Measurements from ENCODE around the gene TSPYL2.

TSPYL2 gene

DNA sequence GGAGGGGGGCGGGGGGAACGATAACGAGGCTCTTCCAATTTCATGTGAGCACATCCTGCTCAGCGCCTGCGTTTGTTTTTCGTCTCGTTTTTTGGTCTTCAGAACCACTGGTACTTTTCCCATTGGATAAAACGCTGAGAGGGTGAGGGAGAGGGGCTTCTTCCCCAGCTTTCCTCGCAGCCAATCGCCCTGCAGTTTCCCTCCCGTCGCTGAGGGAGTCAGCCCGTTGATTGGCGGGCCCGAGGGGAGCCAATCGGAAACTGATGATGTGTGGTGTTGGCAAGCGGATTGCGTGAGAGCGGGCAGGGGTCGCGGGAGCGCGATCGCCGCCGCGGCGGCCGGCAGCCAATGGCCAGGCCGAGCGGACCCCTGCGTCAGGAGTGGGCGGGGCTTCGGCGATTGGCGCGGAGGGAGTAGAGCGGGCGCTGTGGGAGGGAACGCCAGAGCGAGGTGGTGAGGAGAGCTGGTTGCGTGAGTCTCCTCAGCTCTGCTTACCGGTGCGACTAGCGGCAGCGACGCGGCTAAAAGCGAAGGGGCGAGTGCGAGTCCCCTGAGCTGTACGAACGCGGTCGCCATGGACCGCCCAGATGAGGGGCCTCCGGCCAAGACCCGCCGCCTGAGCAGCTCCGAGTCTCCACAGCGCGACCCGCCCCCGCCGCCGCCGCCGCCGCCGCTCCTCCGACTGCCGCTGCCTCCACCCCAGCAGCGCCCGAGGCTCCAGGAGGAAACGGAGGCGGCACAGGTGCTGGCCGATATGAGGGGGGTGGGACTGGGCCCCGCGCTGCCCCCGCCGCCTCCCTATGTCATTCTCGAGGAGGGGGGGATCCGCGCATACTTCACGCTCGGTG is at the start of gene TSPYL2:
TSPYL2 (plus strand) TSS at position 443 of the 848 bp plus-strand sequence; CDS start at position 575, 132 bp downstream.
- peak; percentile 72 for DNase-seq (ENCODE audit: low spot score)

DNA sequence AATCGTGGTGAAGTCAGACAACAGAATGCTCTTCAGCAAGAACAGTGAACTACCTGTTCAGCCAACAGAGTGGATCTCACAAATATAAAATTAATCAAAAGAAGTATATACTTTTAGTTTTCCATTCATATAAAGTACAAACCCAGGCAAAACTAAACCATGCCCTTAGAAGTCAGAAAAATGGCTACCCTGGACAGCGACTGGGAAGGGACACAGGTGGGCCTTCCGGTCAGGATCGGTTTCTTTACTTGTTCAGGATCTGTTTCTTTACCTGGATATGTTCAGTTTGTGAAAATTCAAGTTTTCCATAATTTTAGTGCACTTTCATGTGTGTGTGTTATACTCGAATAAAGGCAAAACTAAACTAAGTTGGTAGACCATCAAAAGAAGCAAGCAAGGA is 46.0 kb upstream of the TSPYL2 start:
- DNase-seq (ENCODE audit: low spot score) = no peak

DNA sequence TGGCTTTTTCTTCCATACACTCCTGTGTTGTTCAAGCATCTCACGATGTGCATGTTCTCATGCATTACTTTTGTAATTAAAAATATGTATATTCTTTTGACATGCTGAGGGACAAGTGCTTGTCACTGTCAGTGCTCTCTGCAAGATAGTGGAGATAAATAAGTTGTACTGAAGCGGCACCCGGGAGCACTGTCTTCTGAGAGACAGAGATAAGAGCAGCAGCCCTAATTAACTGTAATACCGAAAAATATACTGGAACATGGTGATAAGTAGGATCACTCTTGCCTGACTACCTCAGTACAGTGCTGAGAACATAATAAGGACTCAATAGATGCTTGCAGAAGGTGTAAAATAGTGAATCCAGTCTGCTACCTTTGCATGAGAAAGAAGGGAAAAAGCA is 42.9 kb upstream of the TSPYL2 start:
- DNase-seq (ENCODE audit: low spot score) = peak; percentile 34

DNA sequence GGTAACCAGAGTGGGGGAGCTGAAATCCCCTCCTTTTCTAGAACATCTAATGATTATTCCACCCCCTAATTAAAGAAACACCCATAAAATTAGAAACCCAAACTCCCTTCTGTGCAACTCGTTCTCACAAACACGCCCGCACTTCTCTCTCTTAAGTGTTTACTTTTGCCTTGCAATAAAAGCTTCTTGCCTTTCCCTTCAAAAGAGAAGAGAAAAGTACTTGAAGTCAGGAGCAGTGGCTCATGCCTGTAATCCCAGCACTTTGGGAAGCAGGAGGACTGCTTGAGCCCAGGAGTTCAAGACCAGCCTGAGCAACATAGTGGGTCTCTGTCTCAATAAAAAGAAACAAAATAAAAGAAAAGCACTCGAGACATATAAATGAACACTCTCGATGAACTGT is 37.2 kb upstream of the TSPYL2 start:
- DNase-seq (ENCODE audit: low spot score) = no peak

DNA sequence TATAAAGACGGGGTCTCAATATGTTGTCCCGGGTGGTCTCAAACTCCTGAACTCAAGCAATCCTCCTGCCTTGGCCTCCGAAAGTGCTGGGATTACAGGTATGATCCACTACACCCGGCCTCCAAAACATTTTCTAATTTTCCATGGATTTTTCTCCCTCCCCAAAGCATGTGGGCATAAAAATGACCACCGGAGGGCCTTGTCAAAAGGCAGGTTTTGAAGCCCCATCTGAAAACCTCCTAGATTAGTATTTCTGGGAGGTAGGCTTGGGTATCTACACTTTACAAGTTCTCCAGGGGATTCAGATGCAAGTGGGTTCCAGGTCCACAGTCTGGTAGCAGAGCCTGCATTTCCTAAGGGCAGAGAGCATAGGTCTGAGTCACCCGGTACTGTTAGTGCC is 34.9 kb upstream of the TSPYL2 start:
- DNase-seq (ENCODE audit: low spot score) = no peak

DNA sequence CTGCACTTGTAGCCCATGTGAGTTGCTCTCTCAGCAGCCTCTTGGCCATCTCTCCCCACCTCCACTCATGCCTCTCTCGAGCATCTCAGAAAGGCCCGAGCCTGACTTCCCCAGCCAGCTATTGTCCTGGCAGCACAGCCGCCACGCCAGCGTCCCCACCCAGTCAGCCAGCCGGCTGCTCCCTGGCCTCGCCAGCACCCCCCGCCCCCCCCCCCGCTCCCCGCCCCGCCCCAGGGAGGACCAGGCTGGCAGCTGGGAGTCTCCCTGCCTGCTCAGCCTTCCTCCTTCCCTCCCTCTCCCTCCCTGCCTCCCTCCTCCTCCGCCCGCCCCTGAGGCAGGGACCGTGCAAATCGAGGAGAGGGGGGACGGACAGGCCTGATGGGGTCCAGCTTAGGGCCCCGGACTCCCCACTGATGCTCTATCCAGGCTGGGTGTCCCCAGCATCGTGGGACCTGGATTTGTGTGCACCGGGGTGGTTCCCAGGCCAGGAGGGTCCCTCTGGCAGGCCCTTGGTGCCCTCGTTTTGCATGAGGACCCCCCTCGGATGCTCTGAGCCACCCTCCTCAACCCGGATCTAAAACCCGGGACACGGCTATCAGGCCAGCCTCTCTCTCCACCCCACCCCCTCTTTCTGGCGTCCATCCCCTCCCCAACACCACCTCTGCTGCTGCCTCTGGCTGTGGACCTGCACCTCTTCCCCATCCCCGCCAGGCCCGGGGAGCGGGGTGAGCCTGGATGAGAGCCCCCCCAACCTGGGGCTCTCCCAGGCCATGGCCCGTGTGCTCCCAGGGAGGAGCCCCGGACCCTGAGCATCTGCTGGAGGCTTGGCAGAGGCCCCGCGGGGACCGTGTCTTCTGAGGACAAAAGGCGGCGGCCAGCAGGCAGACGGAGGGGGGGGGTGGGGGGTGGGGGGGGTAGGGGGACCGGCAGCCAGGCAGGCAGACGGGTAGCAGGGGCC is 33.7 kb upstream of the TSPYL2 start, which contains the start of gene GPR173:
GPR173 (plus strand) TSS at position 621 of the 958 bp plus-strand sequence. CDS start 27,833 bp downstream, outside the sequence.
- DNase-seq (ENCODE audit: low spot score) = no peak

DNA sequence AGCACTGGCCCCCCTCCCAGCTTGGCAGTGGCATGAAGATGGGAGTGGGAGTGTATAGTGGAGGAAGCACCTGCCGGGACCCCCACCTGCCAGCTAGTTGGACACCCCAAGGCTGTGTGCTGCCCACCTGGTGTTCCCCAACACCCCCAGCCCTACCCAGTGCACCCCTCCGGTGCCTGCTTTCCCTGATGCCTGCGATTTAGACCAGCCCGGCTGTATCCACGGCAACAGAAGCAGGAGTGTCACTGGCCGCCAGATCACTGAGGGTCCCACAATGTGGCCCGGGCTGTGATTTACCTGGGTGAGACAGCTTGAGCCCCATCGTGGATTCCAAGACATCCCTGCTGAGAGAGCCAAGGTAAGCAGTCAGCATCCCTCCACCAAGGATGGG is 33.0 kb upstream of the TSPYL2 start:
- DNase-seq (ENCODE audit: low spot score) = no peak

DNA sequence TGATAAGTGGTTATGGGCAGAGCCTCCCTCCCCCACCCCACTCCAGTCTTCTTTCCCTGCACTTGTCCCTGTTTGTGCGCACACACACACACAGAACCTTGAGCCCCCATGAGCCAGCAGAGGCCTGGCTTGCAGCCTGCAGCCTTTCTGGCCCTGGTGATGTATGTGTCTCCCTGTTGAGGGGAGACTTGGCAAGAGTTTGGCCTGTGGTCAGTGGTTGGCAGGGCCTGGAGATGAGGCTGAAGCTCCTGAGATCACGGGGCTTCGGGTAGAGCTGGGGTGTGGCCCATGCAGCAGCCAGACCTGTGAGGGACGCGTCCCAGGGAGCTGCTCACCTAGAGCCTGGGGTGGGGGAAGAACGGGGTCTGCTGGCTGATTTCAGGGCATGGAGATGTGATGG is 31.3 kb upstream of the TSPYL2 start:
- no peak for DNase-seq (ENCODE audit: low spot score)

DNA sequence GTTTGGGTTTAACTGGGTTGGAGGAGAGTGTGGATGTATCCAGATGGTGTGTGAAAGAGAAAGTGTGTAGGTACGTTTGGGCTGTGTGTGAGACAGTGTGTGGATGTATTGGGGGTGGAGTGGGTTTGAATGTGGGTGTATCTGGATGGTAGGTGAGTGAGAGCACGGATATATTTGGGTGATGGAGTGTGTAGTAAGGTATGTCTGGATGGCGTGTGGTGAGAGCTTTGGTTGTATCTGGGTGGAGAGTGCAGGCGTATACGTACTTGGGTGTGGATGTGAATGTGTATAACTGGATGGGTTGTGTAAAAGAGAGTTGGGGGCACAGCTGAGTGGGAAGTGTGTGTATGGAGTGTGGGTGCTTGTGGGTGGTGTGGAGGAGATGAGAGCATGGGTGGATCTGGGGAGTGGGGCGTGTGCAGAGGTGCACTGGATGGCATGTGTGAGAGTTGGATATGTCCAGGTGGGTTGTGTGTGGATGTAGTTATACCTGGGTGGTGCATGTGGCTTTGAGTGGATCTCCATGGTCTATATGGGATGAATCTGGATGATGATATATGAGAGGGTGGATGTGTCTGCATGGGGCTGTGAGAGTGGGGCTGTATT is 26.8 kb upstream of the TSPYL2 start:
- DNase-seq (ENCODE audit: low spot score) = no peak

DNA sequence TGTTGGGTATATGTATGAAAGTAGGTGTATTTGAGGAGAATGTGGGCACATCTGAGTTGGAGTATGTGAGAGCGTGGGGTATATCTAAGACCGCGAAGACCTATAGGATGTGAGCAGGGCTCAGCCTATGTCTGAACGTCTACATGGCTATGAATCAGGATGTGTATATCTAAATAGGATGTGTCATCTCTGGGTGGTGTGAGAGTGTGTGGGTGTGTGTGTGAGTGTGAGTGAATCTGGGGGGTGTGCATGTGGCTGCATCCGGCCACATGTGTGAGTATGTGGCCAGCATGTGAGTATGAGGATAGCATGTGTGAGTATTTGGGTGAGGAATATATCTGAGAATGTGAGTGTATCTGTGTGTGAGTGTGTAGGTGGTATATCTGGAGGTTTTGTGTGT is 25.9 kb upstream of the TSPYL2 start:
- no peak for DNase-seq (ENCODE audit: low spot score)

DNA sequence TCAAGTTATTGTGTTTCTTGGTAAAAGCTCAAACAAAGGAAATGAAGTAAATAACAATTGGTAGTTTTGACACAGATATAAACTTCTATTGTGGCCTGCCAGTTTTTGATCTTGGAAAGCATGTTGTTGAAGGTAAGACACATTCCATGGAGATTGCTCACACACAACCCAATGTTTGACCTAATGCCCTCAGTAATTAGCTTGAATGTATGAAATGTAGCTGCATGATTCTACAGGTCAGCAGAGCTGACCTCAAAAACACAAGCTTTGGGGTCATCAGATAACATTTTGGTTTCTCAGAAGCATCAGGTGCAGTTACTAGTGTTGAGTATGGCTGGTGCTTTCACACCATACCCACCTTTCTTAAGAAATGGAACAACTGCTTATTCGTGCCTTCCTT is 17.1 kb upstream of the TSPYL2 start:
- DNase-seq (ENCODE audit: low spot score) = no peak

DNA sequence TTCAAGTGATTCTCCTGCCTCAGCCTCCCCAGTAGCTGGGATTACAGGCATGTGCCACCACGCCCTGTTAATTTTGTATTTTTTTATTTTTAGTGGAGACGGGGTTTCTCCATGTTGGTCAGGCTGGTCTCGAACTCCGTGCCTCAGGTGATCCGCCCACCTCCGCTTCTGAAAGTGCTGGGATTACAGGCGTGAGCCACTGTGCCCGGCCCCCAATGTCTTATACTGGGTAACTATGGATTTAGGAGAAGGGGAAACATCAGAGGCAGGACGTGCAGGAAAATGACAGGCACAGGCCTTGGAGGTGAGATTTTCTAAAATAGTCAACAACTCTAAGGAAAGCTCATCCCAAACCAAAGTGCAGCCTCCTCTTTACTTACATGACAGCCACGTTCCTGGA is 11.1 kb upstream of the TSPYL2 start:
- no peak for DNase-seq (ENCODE audit: low spot score)

DNA sequence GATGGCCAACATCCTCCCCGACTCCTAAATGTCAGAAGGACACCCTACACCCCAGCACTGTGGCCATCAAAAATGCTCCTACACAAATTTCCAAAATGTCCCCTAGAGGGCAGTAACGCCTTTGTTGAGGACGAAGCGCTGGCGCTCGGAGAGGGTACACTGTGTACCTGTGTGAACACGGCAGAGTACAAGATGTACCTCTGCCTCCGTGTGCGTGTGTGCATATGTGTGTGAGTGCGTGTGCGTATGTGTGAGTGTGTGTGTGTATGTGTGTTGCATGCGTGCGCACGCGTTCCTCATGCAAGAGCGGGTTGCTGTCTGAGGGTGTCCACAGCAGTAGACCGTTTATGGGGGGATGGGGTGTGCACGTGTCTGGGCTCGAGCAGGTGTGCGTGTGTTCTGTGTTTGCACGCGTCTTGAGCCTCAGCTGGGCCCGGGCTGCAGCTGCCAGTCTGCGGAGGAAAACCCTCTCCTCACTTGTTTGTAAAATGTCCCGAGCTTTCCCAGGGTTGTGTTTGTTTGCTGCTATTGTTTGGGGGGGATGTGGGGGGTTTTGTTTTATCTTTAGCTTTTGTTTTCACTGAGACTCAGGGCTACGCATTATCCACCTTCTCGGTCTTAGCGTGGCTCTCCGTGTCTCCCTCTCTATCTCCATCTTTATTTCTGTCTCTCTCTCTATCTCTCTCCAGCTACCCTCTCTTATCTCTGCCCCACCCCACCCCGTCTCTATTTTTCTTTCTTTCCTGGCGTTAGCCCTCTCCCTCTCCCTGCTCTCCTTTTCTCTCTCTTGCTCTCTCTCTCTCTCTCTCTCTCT is 10.4 kb upstream of the TSPYL2 start:
- DNase-seq (ENCODE audit: low spot score) = peak; percentile 79

DNA sequence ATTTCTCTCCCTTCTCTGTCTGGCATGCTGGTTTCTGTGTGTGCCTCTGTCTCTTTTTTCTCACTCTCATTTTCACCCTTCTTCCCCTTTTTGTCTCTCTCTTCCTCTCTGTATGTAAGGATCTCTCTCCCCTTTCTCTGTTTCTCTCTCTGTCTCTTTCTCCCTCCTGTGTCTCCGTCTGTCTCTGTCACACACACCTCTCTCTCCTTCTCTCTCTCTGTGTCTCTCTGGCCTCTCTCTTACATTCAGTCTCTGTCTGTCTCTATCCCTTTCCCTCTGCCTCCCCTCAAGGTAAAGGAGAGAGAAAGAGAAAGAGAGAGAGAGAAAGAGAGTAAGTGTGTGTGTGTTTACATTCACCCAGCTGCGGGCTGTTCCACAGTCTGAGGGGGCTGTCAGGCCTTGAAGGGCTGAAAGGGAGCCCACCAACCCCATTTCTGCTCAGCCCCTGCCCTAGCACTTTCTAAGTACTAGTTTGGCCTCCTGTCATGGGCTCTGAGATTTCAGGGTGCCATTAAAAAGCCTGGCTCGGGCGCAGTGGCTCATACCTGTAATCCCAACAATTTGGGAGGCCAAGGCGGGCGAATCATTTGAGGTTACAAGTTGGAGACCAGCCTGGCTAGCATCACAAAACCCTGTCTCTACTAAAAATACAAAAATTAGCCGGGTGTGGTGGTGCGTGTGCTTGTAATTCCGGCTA is 9.6 kb upstream of the TSPYL2 start:
- DNase-seq (ENCODE audit: low spot score) = no peak

DNA sequence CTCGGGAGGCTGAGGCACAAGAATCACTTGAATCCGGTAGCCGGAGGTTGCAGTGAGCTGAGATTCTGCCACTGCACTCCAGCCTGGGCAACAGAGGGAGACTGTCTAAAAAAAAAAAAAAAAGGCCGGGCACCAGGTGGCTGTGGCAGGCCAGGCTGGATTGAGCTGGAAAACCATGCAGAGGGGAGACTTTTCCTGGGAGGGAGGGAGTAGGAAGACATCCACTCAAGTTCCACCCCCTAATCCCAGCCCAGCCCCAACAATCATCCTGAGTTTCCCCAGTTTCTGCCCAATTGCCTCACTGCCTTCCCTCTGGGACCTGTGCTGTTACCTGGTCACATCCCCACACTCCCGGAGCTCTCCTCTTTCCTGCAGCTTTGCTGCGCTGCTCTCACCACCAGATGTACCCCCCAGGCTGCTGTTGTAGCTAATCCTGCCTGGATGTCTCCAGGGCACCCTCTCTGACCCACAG is 9.0 kb upstream of the TSPYL2 start:
- DNase-seq (ENCODE audit: low spot score) = no peak

DNA sequence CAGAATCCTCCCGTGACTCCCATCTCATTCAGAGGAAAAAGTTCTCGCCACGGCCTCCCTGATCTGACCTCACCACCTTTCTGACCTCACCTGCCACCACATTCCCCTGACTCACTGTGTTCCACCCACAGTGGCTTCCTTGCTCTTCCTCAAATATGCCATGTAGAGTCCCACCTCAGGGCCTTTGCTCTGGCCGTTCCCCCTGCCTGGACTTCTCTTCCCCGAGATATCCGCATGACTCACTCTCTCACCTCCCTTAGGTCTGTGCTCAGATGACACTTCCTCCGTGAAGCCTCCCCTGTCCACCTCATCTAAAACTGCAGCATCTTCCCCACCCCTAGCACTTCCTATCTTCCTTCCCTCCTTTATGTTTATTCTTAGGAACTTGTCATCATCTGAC is 7.2 kb upstream of the TSPYL2 start:
- no peak for DNase-seq (ENCODE audit: low spot score)

DNA sequence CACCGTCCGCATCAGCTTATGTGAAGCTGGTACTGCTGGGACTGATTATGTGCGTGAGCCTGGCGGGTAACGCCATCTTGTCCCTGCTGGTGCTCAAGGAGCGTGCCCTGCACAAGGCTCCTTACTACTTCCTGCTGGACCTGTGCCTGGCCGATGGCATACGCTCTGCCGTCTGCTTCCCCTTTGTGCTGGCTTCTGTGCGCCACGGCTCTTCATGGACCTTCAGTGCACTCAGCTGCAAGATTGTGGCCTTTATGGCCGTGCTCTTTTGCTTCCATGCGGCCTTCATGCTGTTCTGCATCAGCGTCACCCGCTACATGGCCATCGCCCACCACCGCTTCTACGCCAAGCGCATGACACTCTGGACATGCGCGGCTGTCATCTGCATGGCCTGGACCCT is 5.5 kb upstream of the TSPYL2 start:
- DNase-seq (ENCODE audit: low spot score) = no peak

DNA sequence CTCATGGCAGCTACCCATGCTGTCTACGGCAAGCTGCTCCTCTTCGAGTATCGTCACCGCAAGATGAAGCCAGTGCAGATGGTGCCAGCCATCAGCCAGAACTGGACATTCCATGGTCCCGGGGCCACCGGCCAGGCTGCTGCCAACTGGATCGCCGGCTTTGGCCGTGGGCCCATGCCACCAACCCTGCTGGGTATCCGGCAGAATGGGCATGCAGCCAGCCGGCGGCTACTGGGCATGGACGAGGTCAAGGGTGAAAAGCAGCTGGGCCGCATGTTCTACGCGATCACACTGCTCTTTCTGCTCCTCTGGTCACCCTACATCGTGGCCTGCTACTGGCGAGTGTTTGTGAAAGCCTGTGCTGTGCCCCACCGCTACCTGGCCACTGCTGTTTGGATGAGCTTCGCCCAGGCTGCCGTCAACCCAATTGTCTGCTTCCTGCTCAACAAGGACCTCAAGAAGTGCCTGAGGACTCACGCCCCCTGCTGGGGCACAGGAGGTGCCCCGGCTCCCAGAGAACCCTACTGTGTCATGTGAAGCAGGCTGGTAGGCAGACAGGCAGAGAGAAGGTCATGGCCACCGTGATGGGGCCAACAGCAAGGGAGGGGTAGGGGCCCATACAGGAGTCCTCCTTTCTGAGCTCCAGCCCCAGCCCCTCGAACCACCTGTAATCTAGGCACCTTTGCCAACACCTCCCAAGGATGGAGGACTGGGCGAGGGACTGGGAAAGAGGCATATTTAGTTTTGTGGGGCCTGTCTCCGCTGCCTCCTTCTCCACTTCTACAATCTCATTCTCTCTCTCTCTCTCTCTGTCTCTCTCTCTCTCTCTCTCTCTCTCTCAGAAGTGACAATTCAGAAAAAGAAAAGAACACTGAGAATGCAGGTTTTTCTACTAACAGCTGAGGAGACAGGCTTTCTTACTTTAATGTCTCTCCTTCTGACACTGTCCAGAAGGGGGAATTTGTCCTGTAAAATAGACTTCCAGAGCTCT is 4.7 kb upstream of the TSPYL2 start:
- DNase-seq (ENCODE audit: low spot score) = no peak

DNA sequence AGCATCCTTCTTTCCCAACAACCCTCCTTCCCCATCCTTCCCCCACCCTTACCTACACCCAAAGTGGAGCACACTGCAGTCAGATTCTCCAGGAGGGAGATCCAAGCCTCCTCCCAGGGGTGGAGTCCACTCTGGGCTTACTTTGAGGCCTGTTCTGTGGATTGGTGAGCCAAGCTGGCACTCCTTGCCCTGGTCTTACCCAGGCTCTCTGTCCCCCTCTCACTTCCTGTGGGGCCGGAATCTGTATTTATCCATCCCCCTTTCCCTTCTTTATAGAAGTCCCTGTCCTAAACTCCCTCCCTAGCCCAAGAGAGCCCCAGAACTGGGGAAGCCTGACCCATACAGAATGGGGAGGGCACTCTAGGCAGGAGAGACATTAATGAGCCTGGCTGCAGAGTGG is 3.2 kb upstream of the TSPYL2 start:
- no peak for DNase-seq (ENCODE audit: low spot score)

All from hematopoietic multipotent progenitor cell treated with erythropoietin and hydrocortisone succinate and interleukin-3 and kit ligand, for 17 days (in vitro differentiated cells).